Measurements from ENCODE around the gene TANGO2. TPM values are rescaled to one million over a fixed set of nuclear protein-coding genes. Genes with fewer than 3 reads are reported as not detected.

Gene TANGO2
- total and polyA plus RNA-seq, 9 of the 15 experiments (the other 6 are each of a cell fraction or from before 2014, with no cell fraction given), result 15.5 to 94.9 (median 70.1) TPM

GRCh38 chr22:19989725-19990067, 31.2 kb upstream of the TANGO2 start (continued):
- TF ChIP-seq ZBTB26 (CRISPR knock-in tag; IDR thresholded peaks at IDR 0.05), result no peak
- no peak for TF ChIP-seq SMARCE1 (IDR thresholded peaks at IDR 0.05)
- no peak for TF ChIP-seq RREB1 (CRISPR knock-in tag; IDR thresholded peaks at IDR 0.05)
- no peak for TF ChIP-seq TCF7 (IDR thresholded peaks at IDR 0.05; ENCODE audit: borderline replicate concordance)
- no peak for TF ChIP-seq HNRNPL (IDR thresholded peaks at IDR 0.05; ENCODE audit: low read depth, low read length)
- TF ChIP-seq ELF2 (CRISPR knock-in tag; IDR thresholded peaks at IDR 0.05), result no peak
- TF ChIP-seq STAG1 (CRISPR knock-in tag; IDR thresholded peaks at IDR 0.05; ENCODE audit: borderline replicate concordance), result no peak
- no peak for TF ChIP-seq RERE (CRISPR knock-in tag; IDR thresholded peaks at IDR 0.05; ENCODE audit: borderline replicate concordance)
- TF ChIP-seq ZNF121 (CRISPR knock-in tag; conservative IDR thresholded peaks at IDR 0.05), result no peak
- no peak for TF ChIP-seq PREB (CRISPR knock-in tag; IDR thresholded peaks at IDR 0.05)
- no peak for TF ChIP-seq NONO (IDR thresholded peaks at IDR 0.05; ENCODE audit: low read depth in 2 of 2, low read length in 1 of 2)
- no peak for TF ChIP-seq RBM34 (IDR thresholded peaks at IDR 0.05; ENCODE audit: borderline replicate concordance, insufficient read depth, low read length)
- no peak for TF ChIP-seq RHOXF2B (CRISPR knock-in tag; conservative IDR thresholded peaks at IDR 0.05)
- no peak for TF ChIP-seq SNRNP70 (optimal IDR thresholded peaks at IDR 0.05; ENCODE audit: low read depth, low read length)
- no peak for TF ChIP-seq GTF2F1 (IDR thresholded peaks at IDR 0.05; ENCODE audit: low read depth, low read length)

Measured in K562 (cell line).